Stimulated activated CD4-positive, alpha-beta T cell treated with anti-CD3 and anti-CD28 coated beads, Interleukin-15, amount 100 ng/mL, for 48 hours (primary cell): Measurements from ENCODE around the gene OVOL2.

Experiments used
- DNase-seq, 2 donors: peaks; one replicate each; pipeline ENCODE4 v3.0.0-alpha.2; 2020; ENCODE audit warnings: low read depth in 2 of 2

The OVOL2 gene

DNA sequence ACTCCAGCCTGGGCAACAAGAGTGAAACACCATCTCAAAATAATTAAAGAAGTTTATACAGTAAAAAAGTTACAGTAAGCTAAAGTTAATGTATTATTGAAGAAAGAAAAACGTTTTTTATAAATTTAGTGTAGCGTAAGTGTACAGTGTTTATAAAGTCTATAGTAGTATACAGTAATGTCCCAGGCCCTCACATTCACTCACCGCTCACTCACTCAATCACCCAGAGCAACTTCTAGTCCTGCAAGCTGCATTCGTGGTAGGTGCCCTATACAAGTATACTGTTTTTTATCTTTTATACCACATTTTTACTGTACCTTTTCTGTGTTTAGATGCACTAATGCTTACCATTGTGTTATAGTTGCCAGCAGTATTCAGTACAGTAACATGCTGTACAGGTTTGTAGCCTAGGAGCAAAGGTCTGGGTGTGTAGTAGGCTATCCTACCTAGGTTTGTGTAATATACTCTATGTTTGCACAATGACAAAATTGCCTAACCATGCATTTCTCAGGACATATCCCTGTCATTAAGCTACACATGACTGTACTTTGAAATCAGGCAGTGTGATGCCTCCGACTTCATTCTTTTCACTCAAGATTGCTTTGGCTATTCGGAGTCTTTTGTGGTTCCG, 72.2 kb downstream of the OVOL2 start:
- DNase-seq = no peak

DNA sequence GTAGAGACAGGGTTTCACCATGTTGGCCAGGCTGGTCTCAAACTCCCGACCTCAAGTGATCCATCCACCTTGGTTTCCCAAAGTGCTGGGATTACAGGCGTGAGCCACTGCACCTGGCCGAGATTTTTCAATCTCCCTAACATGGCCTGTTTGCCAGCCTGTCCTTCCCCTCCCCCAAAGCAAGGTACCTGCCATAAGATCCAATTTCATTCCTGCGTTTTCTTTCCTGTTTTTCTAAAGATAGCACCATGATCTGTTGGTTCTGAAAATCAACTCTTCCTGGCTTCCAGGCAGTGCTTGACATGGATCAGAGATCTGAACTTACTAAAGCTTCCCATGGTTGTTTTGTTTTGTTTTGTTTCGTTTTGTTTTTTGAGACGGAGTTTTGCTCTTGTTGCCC, 81.4 kb downstream of the OVOL2 start:
- DNase-seq = no peak
